Measurements from ENCODE around the gene PRRC2B.
"Not testable (repeated sequence)": the region's sequence is repeated elsewhere in the genome, so short reads cannot be mapped to it uniquely, and the experiment has no call there.

PRRC2B gene

DNA sequence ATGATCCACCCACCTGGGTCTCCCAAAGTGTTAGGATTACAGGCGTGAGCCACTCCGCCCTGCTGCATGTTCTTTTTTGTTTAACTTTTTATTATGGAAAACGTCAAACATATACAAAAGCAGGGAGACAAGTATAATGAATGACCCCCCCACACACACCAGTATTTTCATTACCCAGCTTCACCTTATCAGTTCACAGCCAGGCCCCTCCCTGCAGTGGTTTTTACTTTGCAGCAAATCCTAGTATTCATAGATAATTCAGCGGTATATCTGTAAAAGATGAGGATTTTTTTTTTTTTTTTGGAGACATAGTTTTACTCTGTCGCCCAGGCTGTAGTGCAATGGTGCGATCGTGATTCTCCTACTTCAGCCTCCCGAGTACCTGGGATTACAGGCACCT, 111.1 kb downstream of the PRRC2B start:
- H3K4me1 ChIP-seq (ENCODE audit: control insufficient read depth, insufficient read depth, low read length) = peaks cover 13% of the 10 kb centered on the region
- H3K9me3 ChIP-seq (ENCODE audit: control insufficient read depth, low read length) = no peaks in the 10 kb centered on the region
- peaks cover 12% of the 10 kb centered on the region for H3K27me3 ChIP-seq (ENCODE audit: control insufficient read depth, insufficient read depth, low read length)
- H3K36me3 ChIP-seq (ENCODE audit: control insufficient read depth, insufficient read depth, low read length) = no peaks in the 10 kb centered on the region
- H3K9ac ChIP-seq (ENCODE audit: low read length) = no peak overlapping the region
- no peak overlapping the region for H3K4me3 ChIP-seq (ENCODE audit: low read length)

DNA sequence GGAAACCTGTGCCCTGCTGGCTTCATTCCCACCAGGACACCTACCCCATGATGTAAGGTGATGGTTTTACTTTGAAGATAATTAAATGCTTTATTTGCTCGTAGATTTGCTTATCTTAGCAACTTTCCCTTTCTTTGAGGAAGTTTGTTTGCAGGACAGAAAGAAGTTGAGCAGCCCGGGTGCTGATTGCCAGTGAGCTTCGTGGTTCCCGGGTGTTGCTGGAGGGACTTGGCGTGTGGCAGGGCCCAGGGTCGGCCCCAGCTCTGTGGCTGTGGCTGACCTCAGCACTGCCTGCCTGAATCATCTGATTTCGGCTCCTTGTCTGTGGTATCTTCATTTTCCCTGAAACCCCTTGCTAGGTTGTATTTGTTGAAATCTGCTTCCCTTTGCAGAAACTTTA, 117.5 kb downstream of the PRRC2B start:
- H3K36me3 ChIP-seq (ENCODE audit: control insufficient read depth, insufficient read depth, low read length) = peaks cover 6% of the 10 kb centered on the region
- H3K9me3 ChIP-seq (ENCODE audit: control insufficient read depth, low read length) = no peaks in the 10 kb centered on the region
- H3K9ac ChIP-seq (ENCODE audit: low read length) = no peak overlapping the region
- no peaks in the 10 kb centered on the region for H3K27me3 ChIP-seq (ENCODE audit: control insufficient read depth, insufficient read depth, low read length)
- H3K4me3 ChIP-seq (ENCODE audit: low read length) = no peak overlapping the region
- no peaks in the 10 kb centered on the region for H3K4me1 ChIP-seq (ENCODE audit: control insufficient read depth, insufficient read depth, low read length)

GRCh38 chr9:131511880-131512279, 118.0 kb downstream of the PRRC2B start:
- H3K36me3 ChIP-seq (ENCODE audit: control insufficient read depth, insufficient read depth, low read length) = peaks cover 6% of the 10 kb centered on the region
- H3K9ac ChIP-seq (ENCODE audit: low read length) = no peak overlapping the region
- H3K27me3 ChIP-seq (ENCODE audit: control insufficient read depth, insufficient read depth, low read length) = no peaks in the 10 kb centered on the region
- no peaks in the 10 kb centered on the region for H3K9me3 ChIP-seq (ENCODE audit: control insufficient read depth, low read length)
- no peak overlapping the region for H3K4me3 ChIP-seq (ENCODE audit: low read length)
- H3K4me1 ChIP-seq (ENCODE audit: control insufficient read depth, insufficient read depth, low read length) = no peaks in the 10 kb centered on the region

DNA sequence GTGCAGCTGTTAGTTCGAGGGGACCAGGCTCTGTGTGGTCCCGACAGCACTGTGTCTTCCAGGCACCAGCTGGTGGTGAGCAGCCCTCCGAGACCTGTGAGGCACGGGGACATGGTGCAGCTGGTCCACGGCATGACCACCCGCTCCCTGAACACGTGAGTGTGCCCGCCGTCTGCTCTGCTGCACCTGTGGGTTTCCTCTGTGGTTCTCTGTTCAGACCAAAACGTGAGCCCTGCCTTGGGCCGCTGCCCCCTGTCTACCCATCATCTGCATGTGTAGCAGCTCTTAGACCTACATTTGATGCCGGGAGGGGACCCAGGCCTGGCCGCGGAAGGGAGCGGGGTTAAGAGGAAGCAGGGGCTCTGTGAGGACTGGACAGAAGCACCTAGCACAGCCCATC, 119.3 kb downstream of the PRRC2B start:
- no peak overlapping the region for H3K9ac ChIP-seq (ENCODE audit: low read length)
- H3K27me3 ChIP-seq (ENCODE audit: control insufficient read depth, insufficient read depth, low read length) = no peaks in the 10 kb centered on the region
- H3K36me3 ChIP-seq (ENCODE audit: control insufficient read depth, insufficient read depth, low read length) = peaks cover 7% of the 10 kb centered on the region
- no peaks in the 10 kb centered on the region for H3K4me1 ChIP-seq (ENCODE audit: control insufficient read depth, insufficient read depth, low read length)
- H3K9me3 ChIP-seq (ENCODE audit: control insufficient read depth, low read length) = no peaks in the 10 kb centered on the region
- H3K4me3 ChIP-seq (ENCODE audit: low read length) = no peak overlapping the region

GRCh38 chr9:131515559-131516031, 121.7 kb downstream of the PRRC2B start:
- H3K9me3 ChIP-seq (ENCODE audit: control insufficient read depth, low read length); H3K4me1 ChIP-seq (ENCODE audit: control insufficient read depth, insufficient read depth, low read length); H3K4me3 ChIP-seq (ENCODE audit: low read length); H3K9ac ChIP-seq (ENCODE audit: low read length); H3K27me3 ChIP-seq (ENCODE audit: control insufficient read depth, insufficient read depth, low read length): not testable (repeated sequence)
- peaks cover 26% of the 10 kb centered on the region for H3K36me3 ChIP-seq (ENCODE audit: control insufficient read depth, insufficient read depth, low read length)

GRCh38 chr9:131516100-131516499, 122.2 kb downstream of the PRRC2B start:
- Histone ChIP-seq H3K4me1 (ENCODE audit: control insufficient read depth, insufficient read depth, low read length) (no peaks in the 10 kb centered on the region), H3K9ac (ENCODE audit: low read length) (no peak overlapping the region), H3K4me3 (ENCODE audit: low read length) (no peak overlapping the region), H3K9me3 (ENCODE audit: control insufficient read depth, low read length) (no peaks in the 10 kb centered on the region), H3K27me3 (ENCODE audit: control insufficient read depth, insufficient read depth, low read length) (no peaks in the 10 kb centered on the region), H3K36me3 (ENCODE audit: control insufficient read depth, insufficient read depth, low read length) (peaks cover 25% of the 10 kb centered on the region)

DNA sequence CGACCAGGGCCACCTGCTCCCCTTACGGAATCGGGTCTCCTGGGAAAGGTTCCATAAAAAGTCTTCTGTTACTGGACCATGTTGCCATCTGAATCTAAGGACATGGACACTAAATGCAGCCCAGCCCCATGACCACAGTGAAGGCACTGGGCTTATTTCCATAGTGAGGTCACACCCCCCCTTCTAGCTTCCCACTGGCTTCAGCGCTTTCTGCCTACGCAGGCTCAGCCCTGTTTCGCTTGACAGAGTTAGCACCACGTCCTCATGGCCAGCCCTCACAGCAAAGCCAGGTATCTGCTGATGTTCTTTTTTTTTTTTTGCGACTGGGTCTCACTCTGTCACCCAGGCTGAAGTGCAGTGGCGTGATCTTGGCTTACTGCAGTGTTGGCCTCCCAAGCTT, 123.0 kb downstream of the PRRC2B start:
- H3K4me1 ChIP-seq (ENCODE audit: control insufficient read depth, insufficient read depth, low read length) = no peaks in the 10 kb centered on the region
- H3K27me3 ChIP-seq (ENCODE audit: control insufficient read depth, insufficient read depth, low read length) = no peaks in the 10 kb centered on the region
- H3K36me3 ChIP-seq (ENCODE audit: control insufficient read depth, insufficient read depth, low read length) = peaks cover 20% of the 10 kb centered on the region
- H3K9me3 ChIP-seq (ENCODE audit: control insufficient read depth, low read length) = no peaks in the 10 kb centered on the region
- H3K9ac ChIP-seq (ENCODE audit: low read length) = no peak overlapping the region
- H3K4me3 ChIP-seq (ENCODE audit: low read length) = no peak overlapping the region

GRCh38 chr9:131517761-131518190, 123.9 kb downstream of the PRRC2B start:
- Histone ChIP-seq H3K9ac (ENCODE audit: low read length) (no peak overlapping the region), H3K9me3 (ENCODE audit: control insufficient read depth, low read length) (no peaks in the 10 kb centered on the region), H3K36me3 (ENCODE audit: control insufficient read depth, insufficient read depth, low read length) (peaks cover 20% of the 10 kb centered on the region), H3K4me1 (ENCODE audit: control insufficient read depth, insufficient read depth, low read length) (no peaks in the 10 kb centered on the region), H3K27me3 (ENCODE audit: control insufficient read depth, insufficient read depth, low read length) (no peaks in the 10 kb centered on the region), H3K4me3 (ENCODE audit: low read length) (no peak overlapping the region)

DNA sequence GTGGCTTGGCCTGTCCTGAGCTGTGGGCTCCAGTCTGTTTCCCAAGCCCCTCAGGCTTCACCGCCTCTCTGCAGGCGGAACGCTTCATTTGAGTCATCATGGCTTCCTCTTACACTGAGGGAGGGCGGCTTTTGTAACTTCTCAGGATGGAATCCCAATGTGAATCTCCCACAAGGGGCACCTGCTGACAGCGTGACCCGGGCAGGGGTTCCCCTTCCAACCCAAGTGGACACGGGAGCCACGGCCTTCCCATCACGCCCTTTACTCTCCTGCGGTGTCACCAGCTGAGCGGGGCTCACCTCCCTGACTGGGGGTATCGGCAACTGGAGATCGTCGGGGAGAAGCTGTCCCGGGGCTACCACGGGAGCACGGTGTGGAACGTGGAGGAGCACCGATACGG, 124.7 kb downstream of the PRRC2B start:
- Histone ChIP-seq H3K36me3 (ENCODE audit: control insufficient read depth, insufficient read depth, low read length) (peaks cover 28% of the 10 kb centered on the region), H3K9ac (ENCODE audit: low read length) (no peak overlapping the region), H3K4me1 (ENCODE audit: control insufficient read depth, insufficient read depth, low read length) (no peaks in the 10 kb centered on the region)

DNA sequence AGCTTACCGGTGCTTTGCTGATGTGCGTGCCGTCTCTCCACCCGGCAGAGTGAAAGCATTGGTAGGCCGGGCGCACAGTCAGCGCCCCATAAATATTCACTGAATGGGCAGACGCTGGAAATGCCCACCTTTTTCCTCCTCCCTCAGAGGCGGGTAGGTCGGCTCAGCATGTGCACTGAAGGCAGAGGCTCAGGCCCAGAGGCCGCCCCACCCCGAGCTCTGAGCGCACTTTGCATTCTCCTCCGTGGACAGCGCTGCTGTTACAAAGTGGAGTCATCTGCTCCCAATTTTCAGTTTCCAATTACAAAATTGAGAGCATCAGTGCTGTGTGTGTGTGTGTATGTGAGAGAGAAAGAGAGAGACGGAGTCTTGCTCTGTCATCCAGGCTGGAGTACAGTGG, 126.6 kb downstream of the PRRC2B start:
- no peak overlapping the region for H3K9ac ChIP-seq (ENCODE audit: low read length)
- no peaks in the 10 kb centered on the region for H3K27me3 ChIP-seq (ENCODE audit: control insufficient read depth, insufficient read depth, low read length)
- H3K36me3 ChIP-seq (ENCODE audit: control insufficient read depth, insufficient read depth, low read length) = peaks cover 28% of the 10 kb centered on the region
- H3K9me3 ChIP-seq (ENCODE audit: control insufficient read depth, low read length) = no peaks in the 10 kb centered on the region
- H3K4me3 ChIP-seq (ENCODE audit: low read length) = no peak overlapping the region
- H3K4me1 ChIP-seq (ENCODE audit: control insufficient read depth, insufficient read depth, low read length) = no peaks in the 10 kb centered on the region

More for the DNA sequence above, 124.7 kb downstream of the PRRC2B start:
- no peaks in the 10 kb centered on the region for H3K9me3 ChIP-seq (ENCODE audit: control insufficient read depth, low read length)
- H3K27me3 ChIP-seq (ENCODE audit: control insufficient read depth, insufficient read depth, low read length) = no peaks in the 10 kb centered on the region
- H3K4me3 ChIP-seq (ENCODE audit: low read length) = no peak overlapping the region

GRCh38 chr9:131521203-131521602, 127.3 kb downstream of the PRRC2B start:
- Histone ChIP-seq H3K4me1 (ENCODE audit: control insufficient read depth, insufficient read depth, low read length) (no peaks in the 10 kb centered on the region), H3K4me3 (ENCODE audit: low read length) (no peak overlapping the region), H3K9ac (ENCODE audit: low read length) (no peak overlapping the region), H3K27me3 (ENCODE audit: control insufficient read depth, insufficient read depth, low read length) (no peaks in the 10 kb centered on the region), H3K36me3 (ENCODE audit: control insufficient read depth, insufficient read depth, low read length) (peaks cover 28% of the 10 kb centered on the region), H3K9me3 (ENCODE audit: control insufficient read depth, low read length) (no peaks in the 10 kb centered on the region)

- no peaks in the 10 kb centered on the region for H3K9me3 ChIP-seq (ENCODE audit: control insufficient read depth, low read length)
- no peak overlapping the region for H3K9ac ChIP-seq (ENCODE audit: low read length)
- H3K36me3 ChIP-seq (ENCODE audit: control insufficient read depth, insufficient read depth, low read length) = peaks cover 28% of the 10 kb centered on the region
- no peaks in the 10 kb centered on the region for H3K27me3 ChIP-seq (ENCODE audit: control insufficient read depth, insufficient read depth, low read length)
- no peaks in the 10 kb centered on the region for H3K4me1 ChIP-seq (ENCODE audit: control insufficient read depth, insufficient read depth, low read length)
- H3K4me3 ChIP-seq (ENCODE audit: low read length) = no peak overlapping the region
Measured at GRCh38 chr9:131521822-131522221, 127.9 kb downstream of the PRRC2B start.

All from mucosa of stomach (tissue), 1 donor.